Measurements from ENCODE around the gene HYOU1.
A peak's percentile ranks its signal among the peaks of the same experiment; 100 is the strongest.
"Not testable (repeated sequence)": the region's sequence is repeated elsewhere in the genome, so short reads cannot be mapped to it uniquely, and the experiment has no call there.

HYOU1 gene

DNA sequence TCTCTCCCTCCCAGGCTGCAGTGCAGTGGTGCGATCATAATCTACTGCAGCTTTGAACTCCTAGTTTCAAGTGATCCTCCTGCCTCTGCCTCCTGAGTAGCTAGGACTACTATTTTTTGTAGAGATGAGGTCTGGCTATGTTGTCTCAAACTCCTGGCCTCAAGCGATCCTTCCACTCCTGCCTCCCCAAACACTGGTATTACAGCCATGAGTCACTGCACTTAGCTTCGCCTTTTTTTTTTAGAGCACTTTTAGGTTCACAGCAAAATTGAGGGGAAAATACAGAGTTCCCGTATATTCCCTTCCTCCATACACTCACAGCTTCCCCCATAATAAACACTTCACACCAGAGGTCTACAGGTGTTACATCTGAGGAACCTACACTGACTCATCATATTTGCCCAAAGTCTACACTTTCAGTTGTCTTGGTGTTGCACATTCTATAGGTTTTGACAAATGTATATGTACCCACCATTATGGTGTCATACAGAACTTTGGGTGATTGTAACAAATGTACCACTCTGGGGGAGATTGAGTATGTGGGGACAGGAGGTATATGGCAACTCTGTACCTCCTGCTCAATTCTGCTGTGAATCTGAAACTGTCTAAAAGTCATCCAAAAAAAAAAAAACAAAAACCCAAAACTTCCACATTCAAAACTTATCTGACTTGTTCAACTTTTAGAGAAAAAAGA is 15.0 kb downstream of the HYOU1 start:
- no peak for DNase-seq

GRCh38 chr11:119039471-119039870 is 17.5 kb downstream of the HYOU1 start:
- DNase-seq = not testable (repeated sequence)

DNA sequence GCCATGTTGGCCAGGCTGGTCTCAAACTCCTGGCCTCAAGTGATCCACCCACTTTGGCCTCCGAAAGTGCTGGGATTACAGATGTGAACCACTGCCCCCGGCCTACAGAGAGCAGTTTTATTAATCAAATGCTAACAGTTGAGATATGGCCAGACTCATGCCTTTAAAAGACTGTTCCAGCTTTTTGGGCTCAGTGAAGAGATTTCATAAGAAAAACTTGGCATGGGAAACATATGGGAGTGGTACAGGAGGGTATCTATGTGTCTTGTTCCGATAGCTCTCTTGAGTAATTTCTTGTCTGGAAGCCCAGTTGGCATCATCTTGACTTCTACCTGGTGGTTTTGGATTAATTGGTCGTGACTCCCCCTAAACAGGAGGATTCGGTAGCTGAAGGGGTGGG is 18.1 kb downstream of the HYOU1 start:
- no peak for DNase-seq

DNA sequence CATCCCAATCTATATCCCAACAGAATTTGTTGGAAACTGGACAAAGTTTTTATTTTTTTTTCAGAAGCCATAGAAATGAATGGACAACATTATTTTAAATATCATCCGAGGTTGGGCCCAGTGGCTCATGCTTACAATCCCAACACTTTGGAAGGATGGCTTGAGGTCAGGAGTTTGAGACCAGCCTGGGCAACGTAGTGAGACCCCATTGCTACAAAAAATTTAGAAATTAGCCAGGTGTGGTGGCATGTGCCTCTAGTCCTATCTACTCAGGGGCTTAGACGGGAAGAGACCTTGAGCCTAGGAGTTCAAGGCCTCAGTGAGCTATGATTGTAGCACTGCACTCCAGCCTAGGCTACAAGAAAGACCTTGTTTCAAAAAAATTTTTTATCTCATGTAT is 22.2 kb downstream of the HYOU1 start:
- no peak for DNase-seq

DNA sequence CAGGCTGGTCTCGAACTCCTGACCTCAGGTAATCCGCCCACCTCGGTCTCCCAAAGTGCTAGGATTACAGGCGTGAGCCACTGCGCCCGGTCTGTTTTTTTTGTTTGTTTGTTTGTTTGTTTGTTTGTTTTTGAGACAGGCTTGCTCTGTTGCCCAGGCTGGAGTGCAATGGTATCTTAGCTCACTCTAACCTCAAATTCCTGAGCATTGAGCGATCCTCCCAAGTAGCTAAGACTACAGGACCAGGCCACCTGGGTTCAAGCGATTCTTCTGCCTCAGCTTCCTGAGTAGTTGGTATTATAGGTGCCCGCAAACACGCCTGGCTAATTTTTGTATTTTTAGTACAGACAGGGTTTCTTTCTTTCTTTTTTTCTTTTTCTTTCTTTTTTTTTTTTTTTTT is 23.6 kb downstream of the HYOU1 start:
- DNase-seq = not testable (repeated sequence)

GRCh38 chr11:119031912-119032280 is 25.1 kb downstream of the HYOU1 start:
- no peak for DNase-seq

DNA sequence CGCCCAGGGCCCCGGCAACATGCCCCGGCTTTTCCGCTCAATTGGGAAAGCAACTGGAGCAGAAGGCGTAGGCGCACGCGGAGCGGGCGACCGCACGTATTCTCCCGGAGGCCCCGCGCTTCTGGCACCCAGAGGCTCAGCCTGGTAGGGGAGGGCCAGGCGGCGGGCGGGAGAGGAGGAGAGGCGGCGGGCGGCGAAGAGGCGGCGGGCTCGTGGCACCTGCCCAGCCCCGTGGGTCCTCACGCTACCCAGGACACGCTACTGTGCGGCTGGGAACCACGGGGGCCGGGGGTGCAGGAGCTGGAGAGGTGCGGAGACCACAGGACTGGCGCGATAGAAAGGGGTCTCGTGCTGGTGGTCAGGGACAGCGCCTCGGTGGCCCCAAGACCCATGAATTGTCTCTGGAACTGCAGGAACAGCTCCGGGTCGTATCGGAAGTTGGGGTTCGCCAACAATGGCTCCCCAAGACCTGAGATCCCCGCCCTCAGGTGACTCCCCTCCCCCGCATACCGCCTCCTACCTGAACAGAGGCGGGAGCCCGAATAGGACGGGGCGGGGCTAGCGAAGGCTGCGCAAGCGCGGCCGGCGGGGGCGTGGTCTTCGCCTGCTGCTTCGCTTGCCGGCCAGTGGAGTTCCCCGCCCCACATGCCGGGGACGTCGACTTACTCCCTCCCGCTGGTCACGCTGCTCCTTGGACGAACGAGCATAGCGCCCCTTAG is 26.5 kb downstream of the HYOU1 start, which contains the start of gene SLC37A4:
SLC37A4 (minus strand) TSS at position 549 of the 719 bp plus-strand sequence.
- DNase-seq = peak; percentile 99

DNA sequence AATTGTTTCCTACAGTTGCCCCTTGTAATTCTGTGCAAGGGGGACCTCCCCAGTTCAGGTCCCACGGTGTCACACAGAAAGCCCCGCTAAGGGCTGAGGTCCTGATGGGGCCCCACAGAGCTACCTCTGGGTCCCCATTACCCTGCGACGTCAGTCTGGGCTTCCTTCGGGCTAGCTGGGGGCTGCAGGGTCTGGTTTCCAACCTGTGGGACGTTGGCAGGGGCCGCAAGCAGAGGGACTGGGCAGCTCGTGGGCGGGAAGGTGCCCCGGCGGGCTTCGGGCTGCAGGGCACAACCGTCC is 27.0 kb downstream of the HYOU1 start:
- DNase-seq = no peak

DNA sequence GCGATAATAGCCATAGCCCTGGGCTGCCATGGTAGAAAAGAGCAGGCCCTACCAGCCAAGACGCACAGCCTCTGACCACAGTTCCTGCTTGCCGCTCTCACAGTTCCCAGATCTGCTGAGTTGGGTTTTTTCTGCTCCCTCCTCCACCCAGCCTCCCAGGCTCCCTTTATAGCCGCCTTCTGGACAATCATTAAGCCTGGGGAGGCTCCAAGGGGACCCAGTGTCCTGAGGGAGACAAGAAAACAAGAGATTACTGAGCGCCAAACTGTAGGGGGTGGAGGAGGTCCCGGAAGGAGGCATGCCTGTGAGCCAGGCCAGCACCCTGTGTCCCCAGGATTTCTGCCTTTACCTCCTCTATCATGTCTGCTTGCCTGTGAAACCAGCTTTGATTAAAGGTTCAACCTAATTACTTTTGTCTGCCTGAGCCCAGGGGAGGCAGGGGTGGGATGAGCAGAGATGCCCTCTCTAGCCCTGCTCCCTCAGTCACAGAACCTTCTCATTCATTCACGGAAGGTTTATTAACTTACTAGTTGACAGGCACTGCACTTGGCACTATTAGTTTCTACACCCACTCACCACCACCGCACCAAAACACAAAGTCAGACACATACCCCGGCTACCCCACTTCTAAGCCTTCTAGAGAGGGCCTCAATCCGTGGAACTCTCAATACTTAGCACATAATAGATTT is 27.5 kb downstream of the HYOU1 start:
- peak; percentile 1 to 20 for DNase-seq

- DNase-seq = no peak
These were observed 28.0 kb downstream of the HYOU1 start for GRCh38 chr11:119029069-119029339.

DNA sequence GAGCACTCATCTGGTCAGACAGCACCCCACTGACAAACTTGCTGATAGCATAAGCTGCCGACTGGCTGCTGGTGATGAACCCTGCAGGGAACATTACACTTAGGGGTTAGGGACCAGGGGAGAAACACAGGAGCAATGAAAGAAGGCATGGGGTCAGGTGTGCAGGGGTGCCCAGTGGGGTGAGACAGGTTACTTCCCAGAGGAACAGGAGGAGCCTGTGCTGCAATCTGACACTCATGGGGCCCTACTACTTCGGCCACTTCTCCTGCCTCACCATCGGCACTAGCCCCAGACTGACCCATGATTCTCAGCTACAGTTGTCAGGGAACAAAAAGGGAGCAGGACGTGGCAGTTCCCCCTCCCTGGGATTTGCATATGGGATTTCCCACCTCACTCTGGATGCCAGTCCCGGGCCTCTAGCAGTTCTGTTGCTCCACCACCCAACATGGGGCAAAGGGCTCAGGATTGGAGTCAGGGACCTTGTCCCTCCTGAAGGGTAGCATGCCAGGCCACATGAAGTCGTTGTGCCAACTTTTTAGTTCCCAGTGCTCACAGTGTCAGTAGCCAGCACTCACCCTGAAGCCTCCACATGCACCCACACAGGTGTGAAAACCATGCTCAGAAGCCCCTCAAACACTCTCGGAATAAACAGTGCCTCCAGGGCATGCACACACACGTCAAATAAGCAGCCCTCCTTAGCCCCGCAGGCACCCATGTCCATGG is 28.5 kb downstream of the HYOU1 start:
- no peak for DNase-seq

DNA sequence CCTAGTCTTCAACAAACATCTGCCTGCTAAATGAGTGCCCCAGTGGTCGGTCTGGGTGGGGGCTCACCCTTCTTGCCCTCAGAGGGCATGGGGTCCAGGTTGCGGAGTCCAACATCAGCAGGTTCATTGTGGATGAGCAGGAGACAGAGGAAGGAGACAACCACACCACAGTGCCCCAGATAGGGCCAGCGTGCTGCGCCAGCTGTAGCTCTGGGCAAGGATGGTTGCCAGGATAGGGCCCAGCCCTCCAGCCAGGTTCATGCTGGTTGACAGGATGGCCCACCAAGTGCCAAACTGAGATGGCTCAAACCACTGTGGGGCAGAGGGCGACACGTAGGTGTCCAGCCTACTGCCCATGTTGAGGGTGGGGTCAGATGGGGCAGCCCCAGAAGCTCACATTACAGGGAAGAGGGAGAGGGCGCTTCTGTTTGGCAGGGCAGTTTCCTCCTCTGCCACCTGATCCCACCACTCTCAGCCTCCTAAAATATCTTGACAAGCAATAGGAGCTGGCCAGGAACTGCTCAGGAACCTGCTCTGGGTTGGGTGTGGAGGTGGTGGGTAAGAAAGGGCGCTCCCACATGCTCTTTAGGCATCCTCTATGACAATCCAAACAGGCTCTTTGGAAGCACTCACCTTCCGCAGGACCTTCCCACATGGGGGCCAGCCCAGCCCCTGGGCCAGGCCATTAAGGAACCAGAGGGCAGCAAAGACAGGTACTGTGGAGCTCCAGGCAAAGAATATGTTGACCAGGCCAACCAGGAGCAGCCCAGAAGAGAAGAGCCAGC is 29.3 kb downstream of the HYOU1 start:
- no peak for DNase-seq

- no peak for DNase-seq
These were observed 30.0 kb downstream of the HYOU1 start for GRCh38 chr11:119026970-119027369.

DNA sequence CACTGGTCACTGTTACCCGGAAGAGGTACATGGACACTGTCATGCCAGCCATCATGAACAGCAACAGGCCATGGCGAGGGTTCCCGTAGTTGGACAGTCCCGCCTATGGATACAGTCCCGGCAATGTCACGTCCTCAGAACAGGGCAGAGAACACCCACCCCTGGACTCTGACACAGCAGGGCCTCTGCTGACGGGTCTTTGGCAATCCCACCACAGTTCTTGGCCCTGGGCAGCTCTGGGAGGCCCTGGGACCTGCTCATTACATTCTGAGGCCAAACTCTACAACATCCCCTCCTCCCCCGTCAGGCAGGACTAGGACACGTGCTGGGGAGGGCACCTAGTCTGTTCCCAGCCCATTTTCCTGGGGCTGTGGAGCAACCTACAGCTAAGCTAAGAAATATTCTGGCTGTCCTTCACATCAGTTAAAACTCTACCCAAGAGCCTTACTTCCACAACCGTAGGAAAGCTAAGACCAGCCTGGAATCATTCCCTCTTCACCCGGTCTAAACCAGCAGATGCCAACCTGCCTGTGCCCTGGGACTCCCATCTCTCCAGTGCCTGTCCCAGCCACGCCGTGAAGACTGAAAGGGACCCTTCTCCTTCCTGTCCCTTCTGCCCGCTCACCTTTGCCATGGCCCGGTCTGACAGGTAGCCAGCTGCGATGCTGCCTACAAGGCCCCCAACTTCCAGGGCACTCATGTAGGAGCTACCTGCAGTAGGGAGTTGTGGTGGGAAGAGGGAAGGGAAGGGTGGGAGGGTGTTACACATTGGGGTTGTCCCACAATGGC is 30.8 kb downstream of the HYOU1 start:
- DNase-seq = no peak

- DNase-seq = no peak
These were observed 31.5 kb downstream of the HYOU1 start for GRCh38 chr11:119025541-119025940.

- no peak for DNase-seq
These were observed 31.9 kb downstream of the HYOU1 start for GRCh38 chr11:119025099-119025473.

DNA sequence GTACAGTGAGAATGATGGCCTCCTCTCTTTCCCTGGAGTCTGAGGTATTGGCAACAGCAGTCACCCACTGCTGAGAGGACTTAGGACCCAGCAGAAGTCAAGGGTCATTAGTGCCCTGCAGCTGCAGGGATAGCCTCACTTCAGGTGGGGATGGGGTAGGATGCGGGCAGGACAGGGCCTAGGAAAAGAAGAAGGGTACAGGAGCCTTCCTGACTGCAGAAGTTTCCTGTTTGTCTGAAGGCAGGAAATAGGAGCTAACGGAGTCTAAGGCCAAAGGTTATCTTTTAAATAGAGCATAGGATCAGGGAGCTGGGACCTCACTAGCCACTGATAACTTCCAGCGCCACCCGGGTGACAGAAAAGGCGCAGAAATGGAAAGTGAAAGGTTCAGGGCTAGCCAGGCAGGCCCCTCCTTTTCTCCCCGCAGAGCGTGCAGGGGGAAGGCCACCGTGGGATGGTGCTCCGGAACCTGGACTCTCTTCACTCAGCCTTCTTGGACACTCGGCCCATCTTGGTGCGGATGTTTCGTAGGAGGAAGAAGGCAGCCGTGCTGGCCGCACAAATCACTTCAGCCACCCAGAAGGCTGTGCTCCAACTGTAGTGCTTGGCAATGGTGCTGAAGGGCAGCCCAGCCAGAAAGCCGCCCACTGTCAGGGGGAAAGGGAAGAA is 32.4 kb downstream of the HYOU1 start:
- DNase-seq = no peak

GRCh38 chr11:119023741-119024140 is 33.3 kb downstream of the HYOU1 start:
- no peak for DNase-seq

- no peak for DNase-seq
These were observed 35.4 kb downstream of the HYOU1 start for GRCh38 chr11:119021631-119022030.

GRCh38 chr11:119019996-119020395 is 37.0 kb downstream of the HYOU1 start:
- no peak for DNase-seq

DNA sequence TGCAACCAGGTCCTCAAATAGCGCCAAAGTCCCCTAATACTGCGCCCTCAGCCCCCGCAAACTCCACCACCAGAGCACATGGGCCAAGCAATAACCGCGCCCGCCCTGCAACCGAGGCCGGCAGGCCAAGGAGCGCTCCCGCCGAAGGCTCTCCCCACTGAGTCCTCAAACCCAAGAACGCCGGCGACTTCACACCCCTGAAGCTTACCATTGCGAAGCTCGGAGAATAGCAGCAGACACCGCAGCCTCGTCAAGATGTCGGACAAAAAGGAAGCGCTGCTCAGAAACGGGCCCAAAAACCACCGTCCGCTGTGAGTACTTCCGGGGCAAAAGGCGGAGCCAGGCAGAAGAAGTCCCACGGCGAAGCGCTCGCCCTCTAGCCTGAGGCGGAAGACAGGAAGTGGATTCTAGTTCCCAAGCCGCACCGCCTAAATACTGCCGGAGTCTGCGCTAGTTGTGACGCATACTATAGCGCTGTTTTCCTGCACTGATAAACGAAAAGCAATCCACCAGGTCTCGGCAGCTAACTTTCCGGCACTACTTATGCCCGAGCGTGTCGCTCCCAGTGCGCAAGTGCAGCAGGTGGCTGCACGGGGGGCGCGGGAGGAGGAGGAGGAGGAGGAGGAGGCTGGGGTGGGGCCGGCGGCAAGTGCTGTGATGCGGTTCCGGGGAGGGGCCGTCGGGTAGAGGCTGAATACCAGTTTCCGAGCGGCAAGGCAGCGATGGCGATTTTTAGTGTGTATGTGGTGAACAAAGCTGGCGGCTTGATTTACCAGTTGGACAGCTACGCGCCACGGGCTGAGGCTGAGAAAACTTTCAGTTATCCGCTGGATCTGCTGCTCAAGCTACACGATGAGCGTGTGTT is 38.7 kb downstream of the HYOU1 start, which contains the start of the genes RPS25 and TRAPPC4:
RPS25 (minus strand) TSS at position 270 of the 865 bp plus-strand sequence; CDS start at position 211, 59 bp downstream.
TRAPPC4 (plus strand) TSS at position 693 of the 865 bp plus-strand sequence; CDS start at position 723, 30 bp downstream.
- DNase-seq = peak; percentile 96 to 98
